Measurements from ENCODE around the gene POLR3E.
"Not testable (repeated sequence)": the region's sequence is repeated elsewhere in the genome, so short reads cannot be mapped to it uniquely, and the experiment has no call there.

The POLR3E gene

DNA sequence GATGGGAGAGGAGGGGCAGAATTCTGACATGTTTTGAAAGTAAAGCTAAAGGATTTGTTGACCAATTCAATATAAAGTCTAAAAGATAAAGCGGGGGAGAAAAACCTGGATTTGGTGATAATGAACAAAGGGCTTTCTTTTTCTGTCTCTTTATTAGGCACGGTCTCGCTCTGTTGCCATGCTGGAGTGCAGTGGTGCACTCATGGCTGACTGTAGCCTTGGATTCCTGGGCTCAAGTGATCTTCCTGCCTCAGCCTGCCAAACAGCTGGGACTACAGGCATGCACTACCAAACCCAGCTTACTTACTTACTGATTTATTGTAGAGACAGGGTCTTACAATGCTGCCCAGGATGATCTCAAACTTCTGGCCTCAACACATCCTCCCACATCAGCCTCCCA is 69.7 kb downstream of the POLR3E start:
- no peak for DNase-seq

- DNase-seq = not testable (repeated sequence)
These were observed 71.1 kb downstream of the POLR3E start for GRCh38 chr16:22368200-22368826.

- DNase-seq = no peak
These were observed 72.1 kb downstream of the POLR3E start for GRCh38 chr16:22369221-22369811.

DNA sequence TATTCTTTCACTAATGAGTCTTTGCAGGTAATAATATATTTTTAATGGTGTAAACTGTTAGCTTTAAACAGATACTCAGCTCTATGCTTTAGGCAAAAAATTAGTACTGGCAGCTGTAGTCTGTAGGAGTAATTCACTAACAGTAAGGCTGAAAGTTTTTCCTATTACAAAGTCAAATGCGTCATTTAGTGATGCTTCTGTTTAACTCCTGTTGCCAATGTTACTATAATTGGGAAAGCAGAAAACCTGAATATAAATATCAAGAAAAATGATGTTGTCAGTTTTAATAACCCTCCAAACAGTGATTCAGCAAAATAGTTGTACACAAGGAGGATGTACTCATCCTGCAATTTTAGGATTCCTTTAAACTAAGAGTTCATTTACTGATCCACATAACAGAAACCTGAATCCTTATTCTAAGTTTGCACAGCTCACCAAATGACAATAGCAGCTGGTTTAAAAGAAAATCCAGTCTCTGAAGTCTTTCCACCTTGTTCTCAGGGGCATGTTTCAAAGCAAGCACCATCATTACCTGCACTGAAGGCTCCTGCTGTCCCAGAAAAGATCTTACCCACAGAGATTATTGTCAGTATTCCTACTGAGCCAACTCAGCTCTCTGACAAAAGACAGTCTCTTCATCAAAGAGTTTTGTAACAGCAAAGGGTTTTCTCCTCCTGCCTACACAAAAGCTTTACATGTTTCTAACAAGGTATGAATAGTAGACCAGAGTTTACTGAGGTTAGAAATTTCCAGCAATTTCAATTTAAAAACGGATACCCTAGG is 73.0 kb downstream of the POLR3E start:
- DNase-seq = no peak

DNA sequence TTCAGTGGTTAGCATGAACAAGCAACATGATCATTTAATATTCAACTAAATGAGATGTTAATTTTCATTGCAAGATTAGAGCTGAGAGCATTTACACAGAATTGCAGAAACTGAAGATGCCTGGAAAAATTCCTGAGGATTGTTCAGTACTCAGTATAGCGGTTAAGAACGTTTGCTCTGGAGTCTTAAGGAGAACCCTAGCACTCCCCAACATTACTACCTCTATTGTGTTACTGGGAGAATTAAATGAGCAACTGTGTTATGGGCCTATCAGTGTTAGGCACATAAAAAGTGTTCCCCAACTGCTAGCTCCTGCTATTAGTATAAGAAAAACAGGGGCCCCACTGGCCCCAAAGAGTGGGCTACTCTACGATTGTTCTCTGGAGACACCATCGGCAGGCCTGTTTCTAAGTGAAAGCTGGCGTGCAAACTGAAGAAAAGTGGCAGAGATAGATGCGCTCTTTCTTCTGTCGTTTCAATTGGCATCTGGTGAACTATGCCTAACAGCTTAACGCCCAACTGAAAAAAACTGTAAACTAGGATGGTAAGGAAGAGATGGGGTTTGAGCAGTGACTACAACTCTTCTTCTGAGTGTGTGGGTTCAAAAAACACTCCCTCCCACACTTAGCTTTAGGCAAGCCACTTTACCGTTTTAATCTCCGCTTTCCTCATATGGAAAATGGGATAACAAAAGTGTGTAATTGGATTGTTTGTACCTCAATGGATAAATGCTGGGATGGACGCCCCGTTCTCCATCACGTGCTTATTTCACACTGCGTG is 75.9 kb downstream of the POLR3E start:
- DNase-seq = no peak

DNA sequence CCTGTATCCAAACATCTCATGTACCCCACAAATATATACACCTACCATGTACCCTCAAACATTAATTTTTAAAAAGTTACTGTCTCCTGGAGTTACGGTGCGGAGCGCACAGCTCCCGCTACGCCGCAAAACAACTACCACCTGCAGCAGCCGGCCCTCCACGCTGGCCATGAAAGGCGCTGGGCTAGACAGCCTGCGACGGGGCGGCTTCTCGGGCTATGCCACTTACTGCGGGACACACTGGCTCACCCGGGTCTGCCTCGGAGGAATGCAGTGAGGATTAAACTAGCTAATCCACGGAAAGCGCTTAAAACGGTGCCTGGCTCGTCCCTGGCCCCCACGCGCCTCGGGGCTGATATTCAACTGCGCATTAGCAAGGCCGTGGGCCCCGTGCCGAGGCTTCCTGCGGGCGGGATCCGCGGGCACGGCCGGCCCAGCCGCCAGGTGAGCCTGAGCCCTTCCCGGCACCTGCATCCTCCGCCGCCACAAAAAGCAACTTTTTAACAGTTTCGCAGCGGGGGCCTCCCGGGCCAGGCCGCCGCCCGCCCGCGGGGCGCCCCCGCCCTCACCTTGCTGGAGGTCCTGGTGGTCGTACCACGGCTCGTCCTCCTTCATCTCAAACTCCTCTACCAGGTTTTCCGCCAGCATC is 76.6 kb downstream of the POLR3E start:
- DNase-seq = peak; percentile 31 to 36

GRCh38 chr16:22374311-22375116 is 77.3 kb downstream of the POLR3E start, which contains the start of gene CDR2:
CDR2 (minus strand) TSS chr16:22374619; CDS start chr16:22374309, 310 bp downstream.
- DNase-seq = peak; percentile 97 to 98

- DNase-seq = no peak
These were observed 78.1 kb downstream of the POLR3E start for GRCh38 chr16:22375117-22375962.

- no peak for DNase-seq
These were observed 78.9 kb downstream of the POLR3E start for GRCh38 chr16:22375963-22376640.

DNA sequence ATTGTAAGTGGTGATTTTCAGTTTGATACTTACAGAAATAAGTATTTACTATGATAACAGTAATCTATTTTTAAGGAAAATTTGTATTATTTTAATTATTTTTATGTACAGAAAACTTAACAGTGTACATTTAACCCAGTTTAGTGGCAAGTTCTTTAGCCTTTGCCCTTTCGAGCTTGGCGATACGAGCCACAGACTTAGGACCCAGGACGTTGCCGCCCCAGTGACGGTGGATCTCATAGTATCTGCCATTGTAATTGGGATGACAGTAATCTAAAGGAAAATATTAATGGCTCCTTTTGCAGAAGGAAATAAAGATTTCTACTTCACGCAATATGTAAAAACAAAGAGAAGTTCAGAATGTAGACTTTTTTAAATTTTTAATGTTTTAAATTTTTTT is 82.4 kb downstream of the POLR3E start:
- no peak for DNase-seq

- DNase-seq = no peak
These were observed 83.3 kb downstream of the POLR3E start for GRCh38 chr16:22380529-22380928.

- DNase-seq = no peak
These were observed 84.2 kb downstream of the POLR3E start for GRCh38 chr16:22381392-22381791.

- DNase-seq = no peak
These were observed 86.6 kb downstream of the POLR3E start for GRCh38 chr16:22383827-22384226.
